Tibial artery (tissue), 4 donors: ENCODE measurements around the gene CCL4.
"Not testable (repeated sequence)": the region's sequence is repeated elsewhere in the genome, so short reads cannot be mapped to it uniquely, and the experiment has no call there.

Experiments used
- DNase-seq, 2 donors: peaks; one replicate each; pipeline ENCODE4 v3.0.0-alpha.2; 2019
- H3K27ac ChIP-seq, 2 donors: fragments of 200-600 bp; sonication (generic) in 1 of 2; 1 replicate in 1 of 2; 2 replicates in 1 of 2; pipeline ENCODE4 v1.5.1; 2018 to 2019; ENCODE audit warnings: mild to moderate bottlenecking in 1 of 2
- H3K27me3 ChIP-seq, 2 donors: fragments of 200-600 bp; sonication (generic) in 1 of 2; one replicate each; pipeline versions ENCODE4 v1.5.1 to v1.6.0; 2016 to 2019
- H3K36me3 ChIP-seq, 3 donors: fragments of 200-600 bp; sonication (generic) in 2 of 3; one replicate each; pipeline ENCODE4 v1.5.1; 2016 to 2019; ENCODE audit warnings: mild to moderate bottlenecking in 2 of 3
- H3K4me1 ChIP-seq, 4 donors: fragments of 200-600 bp; sonication (generic) in 2 of 4; 1 replicate in 3 of 4; 2 replicates in 1 of 4; pipeline ENCODE4 v1.5.1; 2016 to 2019
- H3K4me3 ChIP-seq, 2 donors: fragments of 200-600 bp; sonication (generic) in 1 of 2; 1 replicate in 1 of 2; 2 replicates in 1 of 2; pipeline ENCODE4 v1.5.1; 2018 to 2019; ENCODE audit warnings: mild to moderate bottlenecking in 2 of 2
- H3K9me3 ChIP-seq, 3 donors: fragments of 200-600 bp; sonication (generic) in 1 of 3; one replicate each; pipeline ENCODE4 v1.5.1; 2016 to 2019
- intact Hi-C: fragments of 100-400 bp; cut with DNase I; formaldehyde crosslinking; loops from one replicate; pipeline ENCODE4 v1.15.0; 2023; ENCODE audit warnings: low total_unique reads
- TF ChIP-seq, protein P1 (sequence below), 2 experiments: fragments of 200-600 bp in 1 of 2; fragments of 450-650 bp in 1 of 2; IDR thresholded peaks; one replicate each; pipeline ENCODE4 v1.5.1; 2017 to 2019; ENCODE audit warnings: antibody characterized with exemption in 2 of 2, mild to moderate bottlenecking in 1 of 2, moderate library complexity in 1 of 2

The CCL4 gene

DNA sequence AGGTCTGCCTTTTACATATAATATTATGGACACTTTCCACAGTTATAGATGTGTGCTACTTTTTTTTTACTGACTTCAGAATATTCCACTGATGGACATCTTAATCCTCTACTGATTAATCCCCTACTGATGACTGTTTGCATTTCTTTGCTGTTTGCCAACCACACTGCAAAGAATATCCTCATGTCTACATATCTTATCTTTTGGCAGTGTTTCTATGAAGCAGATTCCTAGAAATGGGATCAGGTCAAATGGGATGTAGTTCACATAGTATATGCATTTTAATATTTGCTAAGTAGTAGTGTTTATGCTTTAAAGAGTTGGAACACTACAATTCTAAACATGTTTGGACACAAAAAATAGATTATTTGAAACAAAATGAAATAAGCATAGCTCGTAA lies 16.8 kb upstream of the CCL4 start:
- Histone ChIP-seq H3K9me3 (no peaks in the 10 kb centered on the region), H3K4me3 (no peak overlapping the region), H3K27me3 (no peaks in the 10 kb centered on the region), H3K36me3 (no peaks in the 10 kb centered on the region), H3K4me1 (no peaks in the 10 kb centered on the region), H3K27ac (no peak overlapping the region)
- intact Hi-C loops: no loop called here
- TF ChIP-seq, protein P1, sequence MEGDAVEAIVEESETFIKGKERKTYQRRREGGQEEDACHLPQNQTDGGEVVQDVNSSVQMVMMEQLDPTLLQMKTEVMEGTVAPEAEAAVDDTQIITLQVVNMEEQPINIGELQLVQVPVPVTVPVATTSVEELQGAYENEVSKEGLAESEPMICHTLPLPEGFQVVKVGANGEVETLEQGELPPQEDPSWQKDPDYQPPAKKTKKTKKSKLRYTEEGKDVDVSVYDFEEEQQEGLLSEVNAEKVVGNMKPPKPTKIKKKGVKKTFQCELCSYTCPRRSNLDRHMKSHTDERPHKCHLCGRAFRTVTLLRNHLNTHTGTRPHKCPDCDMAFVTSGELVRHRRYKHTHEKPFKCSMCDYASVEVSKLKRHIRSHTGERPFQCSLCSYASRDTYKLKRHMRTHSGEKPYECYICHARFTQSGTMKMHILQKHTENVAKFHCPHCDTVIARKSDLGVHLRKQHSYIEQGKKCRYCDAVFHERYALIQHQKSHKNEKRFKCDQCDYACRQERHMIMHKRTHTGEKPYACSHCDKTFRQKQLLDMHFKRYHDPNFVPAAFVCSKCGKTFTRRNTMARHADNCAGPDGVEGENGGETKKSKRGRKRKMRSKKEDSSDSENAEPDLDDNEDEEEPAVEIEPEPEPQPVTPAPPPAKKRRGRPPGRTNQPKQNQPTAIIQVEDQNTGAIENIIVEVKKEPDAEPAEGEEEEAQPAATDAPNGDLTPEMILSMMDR (IDR thresholded peaks at IDR 0.05): no peak
- DNase-seq: no peak

DNA sequence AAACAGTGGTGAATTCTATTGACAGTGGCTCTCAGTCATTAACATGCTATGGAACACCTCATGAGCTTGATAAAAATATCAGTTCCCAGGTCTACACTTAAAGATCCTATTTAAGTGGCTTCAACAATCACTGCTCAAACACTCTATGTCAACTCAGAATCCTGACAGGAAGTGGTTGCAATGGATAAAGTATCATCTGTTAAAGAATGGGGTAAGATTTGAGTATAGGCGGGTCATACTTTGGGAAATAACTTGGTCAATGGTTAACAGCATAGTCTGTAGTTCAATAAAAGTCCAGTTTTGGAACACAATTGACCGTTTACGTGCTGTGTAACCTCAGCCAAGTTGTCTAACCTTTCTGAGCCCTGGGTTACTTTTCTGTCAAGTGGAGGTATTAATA lies 16.2 kb upstream of the CCL4 start:
- H3K4me3 ChIP-seq, H3K27ac ChIP-seq, intact Hi-C loops, H3K27me3 ChIP-seq, H3K36me3 ChIP-seq, DNase-seq, H3K4me1 ChIP-seq, H3K9me3 ChIP-seq: not testable (repeated sequence)

DNA sequence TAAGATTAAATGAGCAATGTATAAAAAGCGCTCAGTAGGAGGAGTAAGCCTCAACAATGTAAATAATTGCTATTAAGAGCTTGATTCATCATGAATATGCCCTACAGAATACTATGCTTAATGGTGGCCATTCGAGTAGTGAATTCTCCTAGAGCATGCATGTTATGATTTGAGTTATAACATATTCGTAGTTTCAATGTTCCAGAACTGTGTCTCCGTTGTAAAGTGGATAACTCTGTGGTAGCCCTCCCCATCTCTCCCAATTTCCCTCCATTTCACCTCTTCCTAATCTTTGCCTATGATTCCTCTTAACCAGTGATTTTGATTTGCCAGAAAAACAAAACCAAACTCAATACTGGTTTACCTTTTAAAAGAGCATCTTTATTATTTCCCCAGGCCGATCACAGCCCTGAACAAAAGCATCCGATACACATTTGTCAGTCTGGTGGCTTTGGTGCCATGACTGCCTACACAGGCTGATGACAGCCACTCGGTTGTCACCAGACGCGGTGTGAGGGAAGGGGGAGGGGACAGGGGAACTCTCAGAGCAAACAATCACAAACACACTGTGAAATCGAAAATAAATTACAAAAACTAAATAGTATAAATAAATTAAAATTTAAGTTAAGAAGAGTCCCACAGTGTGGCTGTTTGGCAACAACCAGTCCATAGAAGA lies 15.6 kb upstream of the CCL4 start:
- DNase-seq, H3K4me1 ChIP-seq, H3K4me3 ChIP-seq, intact Hi-C loops, H3K36me3 ChIP-seq, H3K27ac ChIP-seq, H3K27me3 ChIP-seq, H3K9me3 ChIP-seq: not testable (repeated sequence)

DNA sequence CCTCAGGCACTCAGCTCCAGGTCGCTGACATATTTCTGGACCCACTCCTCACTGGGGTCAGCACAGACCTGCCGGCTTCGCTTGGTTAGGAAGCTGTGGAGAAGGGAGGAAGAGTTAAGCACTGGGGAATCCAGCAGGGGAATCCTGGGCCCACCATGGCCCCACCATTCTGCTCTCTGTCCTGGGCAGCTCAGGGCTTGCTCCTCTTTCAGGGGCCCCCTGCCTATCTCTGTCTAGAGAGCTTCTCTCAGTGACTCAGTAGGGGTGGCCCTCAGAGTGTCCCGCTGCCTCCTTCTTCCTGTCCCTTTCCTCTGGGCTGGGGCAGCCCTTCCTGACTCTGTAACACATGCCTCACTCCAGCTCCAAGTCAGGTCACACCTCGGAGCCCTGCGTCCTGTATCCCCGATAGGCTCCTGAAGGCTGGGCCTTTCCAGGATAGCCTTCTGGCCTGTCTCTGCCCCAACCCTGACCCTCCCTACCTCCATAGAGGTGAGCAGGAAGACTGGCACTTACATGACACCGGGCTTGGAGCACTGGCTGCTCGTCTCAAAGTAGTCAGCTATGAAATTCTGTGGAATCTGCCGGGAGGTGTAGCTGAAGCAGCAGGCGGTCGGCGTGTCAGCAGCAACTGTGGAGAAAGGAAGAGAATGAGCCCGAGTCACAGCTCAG lies 14.8 kb upstream of the CCL4 start:
- H3K27me3 ChIP-seq: no peaks in the 10 kb centered on the region
- TF ChIP-seq, protein P1 (IDR thresholded peaks at IDR 0.05): no peak
- no peaks in the 10 kb centered on the region for H3K9me3 ChIP-seq
- intact Hi-C loops: no loop called here
- H3K4me3 ChIP-seq: no peak overlapping the region
- H3K27ac ChIP-seq: no peak overlapping the region
- no peak for DNase-seq
- H3K4me1 ChIP-seq: no peaks in the 10 kb centered on the region
- no peaks in the 10 kb centered on the region for H3K36me3 ChIP-seq

DNA sequence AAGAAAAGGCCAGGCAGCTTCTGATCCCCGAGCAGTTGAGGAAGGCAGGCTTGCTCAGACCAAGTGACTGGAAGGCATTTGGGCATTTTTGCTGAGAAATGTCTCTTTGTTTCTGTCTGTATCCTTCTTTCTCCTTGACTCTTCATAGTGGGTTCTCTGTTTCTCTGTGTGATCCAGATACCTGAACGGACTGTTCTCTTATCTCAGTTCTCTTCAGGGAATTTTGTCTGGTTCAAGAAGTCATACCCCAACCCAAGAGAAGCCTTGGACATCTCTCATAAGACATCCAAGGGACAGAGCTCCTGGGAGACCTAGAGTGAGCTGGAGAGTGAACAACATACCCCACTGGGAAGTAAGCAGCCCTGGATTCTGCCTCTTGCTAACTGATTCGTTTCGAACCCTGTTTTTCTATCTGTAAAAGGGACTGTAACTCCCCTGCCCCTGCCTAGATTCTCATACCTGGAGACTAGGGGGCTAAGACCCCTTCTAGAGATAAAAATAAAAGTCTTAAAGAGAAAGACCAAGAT lies 14.2 kb upstream of the CCL4 start:
- no peaks in the 10 kb centered on the region for H3K36me3 ChIP-seq
- H3K4me3 ChIP-seq: no peak overlapping the region
- no peak for DNase-seq
- no peak overlapping the region for H3K27ac ChIP-seq
- no peaks in the 10 kb centered on the region for H3K4me1 ChIP-seq
- intact Hi-C loops: no loop called here
- TF ChIP-seq, protein P1 (IDR thresholded peaks at IDR 0.05): no peak
- no peaks in the 10 kb centered on the region for H3K27me3 ChIP-seq
- no peaks in the 10 kb centered on the region for H3K9me3 ChIP-seq

DNA sequence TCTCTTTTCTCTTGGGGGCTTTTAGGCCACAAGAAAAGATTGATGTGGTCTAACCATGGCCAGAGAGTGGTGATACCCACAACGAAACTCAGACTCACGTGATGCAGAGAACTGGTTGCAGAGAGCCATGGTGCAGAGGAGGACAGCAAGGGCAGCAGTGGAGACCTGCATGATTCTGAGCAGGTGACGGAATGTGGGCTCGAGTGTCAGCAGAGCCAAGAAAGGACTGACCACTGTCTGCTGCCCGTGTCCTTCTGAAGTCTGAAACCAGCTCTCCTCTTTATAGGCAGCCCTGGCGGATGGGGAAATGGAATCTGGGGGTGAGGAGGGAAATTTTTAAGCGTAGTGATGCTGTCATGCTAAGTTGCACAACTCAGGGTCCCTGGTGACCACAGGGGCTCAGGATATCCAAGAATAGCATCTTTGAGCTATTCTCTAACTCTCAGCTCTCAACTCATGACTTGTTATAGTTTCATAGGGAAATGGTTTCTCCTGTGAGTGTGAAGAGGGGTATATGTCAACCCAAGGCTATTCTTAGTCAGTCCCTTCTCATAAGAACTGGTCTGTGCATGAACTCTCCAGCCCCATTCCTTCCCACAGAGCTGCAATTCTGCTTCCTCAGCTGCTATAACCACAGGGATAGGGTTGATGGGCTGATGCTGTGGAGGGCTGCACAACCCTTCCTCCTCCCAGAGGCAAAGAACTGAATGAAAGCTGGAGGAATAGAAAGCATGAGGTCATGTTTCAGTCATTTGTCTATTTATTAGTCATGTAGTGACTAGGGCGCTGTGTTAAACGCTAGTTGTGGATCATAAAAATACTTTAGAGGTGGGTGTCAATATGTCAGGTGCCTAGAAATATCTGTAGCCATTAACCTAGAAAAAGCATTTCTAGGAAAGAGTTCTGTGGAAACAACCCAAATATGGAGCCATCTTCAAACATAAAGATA lies 13.5 kb upstream of the CCL4 start, which contains the start of gene CCL3:
Gene CCL3 (minus strand): TSS at position 256 of the 949 bp plus-strand sequence. CDS start 85 bp downstream, at position 171.
- no peaks in the 10 kb centered on the region for H3K9me3 ChIP-seq
- no peak within 1 kb of the TSS for H3K4me3 ChIP-seq
- H3K27me3 ChIP-seq: no peaks in the 10 kb centered on the region
- TF ChIP-seq, protein P1 (IDR thresholded peaks at IDR 0.05): no peak
- H3K36me3 ChIP-seq: no peaks in the 10 kb centered on the region
- intact Hi-C loops: no loop called here
- DNase-seq: no peak
- H3K27ac ChIP-seq: no peak within 1 kb of the TSS
- H3K4me1 ChIP-seq: no peaks in the 10 kb centered on the region
